Measurements from ENCODE around the gene GPC6.

GPC6 gene

DNA sequence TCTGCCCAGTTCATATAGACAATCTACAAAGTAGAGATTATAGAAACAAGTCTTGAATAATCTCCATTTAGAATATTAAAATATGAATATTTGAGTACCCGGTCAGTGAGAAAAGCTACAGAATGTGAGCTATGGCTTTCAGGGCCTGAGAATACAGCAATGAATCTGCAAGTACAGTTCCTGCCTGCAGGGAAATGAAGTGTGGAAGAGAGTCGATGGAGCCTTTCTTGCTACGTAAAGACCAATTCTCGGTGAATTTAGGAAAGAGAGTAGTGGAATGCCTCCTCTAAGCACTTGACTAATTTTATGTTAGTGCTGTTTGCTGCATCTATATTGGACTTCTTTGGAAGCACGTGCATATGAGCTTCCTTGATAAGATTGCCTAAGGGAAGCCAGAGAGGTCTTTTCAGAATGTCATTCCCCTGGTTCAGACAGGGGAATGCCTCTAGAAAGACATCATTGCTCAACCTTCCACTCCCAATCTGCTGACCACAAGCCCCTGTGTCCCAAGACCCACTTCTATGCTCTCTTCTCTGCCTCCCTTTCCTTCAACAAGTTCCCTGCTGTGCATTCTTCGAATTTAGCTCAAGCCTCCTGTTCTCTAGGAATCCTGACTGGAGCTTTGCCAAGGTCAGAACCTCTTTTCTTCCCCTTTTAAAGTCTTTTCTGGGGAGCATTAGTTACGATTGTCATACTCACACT lies 41.9 kb downstream of the GPC6 start:
- DNase-seq (ENCODE audit: low read depth in 4 of 4, low spot score in 1 of 4), result no peak

GRCh38 chr13:93270769-93271742 lies 44.4 kb downstream of the GPC6 start:
- no peak for DNase-seq (ENCODE audit: low read depth in 4 of 4, low spot score in 1 of 4)

- DNase-seq (ENCODE audit: low read depth in 4 of 4, low spot score in 1 of 4), result no peak
Measured at GRCh38 chr13:93279982-93280381, 53.4 kb downstream of the GPC6 start.

DNA sequence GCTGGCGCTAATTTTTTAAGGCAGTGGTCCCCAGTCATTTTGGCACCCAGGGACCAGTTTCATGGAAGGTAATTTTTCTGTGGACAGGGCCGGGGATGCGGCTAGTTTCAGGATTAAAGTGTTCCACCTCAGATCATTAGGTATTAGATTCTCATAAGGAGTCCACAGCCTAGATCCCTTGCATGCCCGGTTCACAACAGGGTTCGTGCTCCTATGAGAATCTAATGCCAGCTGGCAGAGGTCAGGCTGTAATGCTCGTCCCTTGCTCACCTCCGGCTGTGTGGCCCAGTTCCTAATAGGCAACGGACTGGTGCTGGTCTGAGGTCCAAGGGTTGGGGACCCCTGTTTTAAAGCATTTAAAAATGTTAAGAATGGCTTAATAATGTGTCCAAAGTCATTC lies 54.1 kb downstream of the GPC6 start:
- DNase-seq (ENCODE audit: low read depth in 4 of 4, low spot score in 1 of 4), result no peak

DNA sequence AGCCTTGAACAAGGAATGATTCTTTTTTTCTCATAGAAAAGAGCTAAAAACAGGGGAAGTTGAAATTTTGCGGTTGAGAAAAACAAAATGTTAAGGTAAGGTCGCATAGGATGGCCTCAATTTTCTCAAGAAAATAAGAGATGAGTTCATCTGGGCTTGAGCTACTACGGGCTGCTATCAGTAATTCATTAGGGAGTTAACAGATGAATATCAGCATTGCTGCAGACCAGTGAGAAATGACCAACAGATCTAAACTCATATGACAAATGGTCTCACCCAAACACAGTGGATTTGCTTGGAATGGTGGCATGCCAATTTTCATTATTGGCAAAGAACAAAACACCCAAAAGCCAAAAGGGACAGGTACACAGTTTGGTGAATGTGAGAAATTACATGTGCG lies 56.6 kb downstream of the GPC6 start:
- DNase-seq (ENCODE audit: low read depth in 4 of 4, low spot score in 1 of 4), result no peak

DNA sequence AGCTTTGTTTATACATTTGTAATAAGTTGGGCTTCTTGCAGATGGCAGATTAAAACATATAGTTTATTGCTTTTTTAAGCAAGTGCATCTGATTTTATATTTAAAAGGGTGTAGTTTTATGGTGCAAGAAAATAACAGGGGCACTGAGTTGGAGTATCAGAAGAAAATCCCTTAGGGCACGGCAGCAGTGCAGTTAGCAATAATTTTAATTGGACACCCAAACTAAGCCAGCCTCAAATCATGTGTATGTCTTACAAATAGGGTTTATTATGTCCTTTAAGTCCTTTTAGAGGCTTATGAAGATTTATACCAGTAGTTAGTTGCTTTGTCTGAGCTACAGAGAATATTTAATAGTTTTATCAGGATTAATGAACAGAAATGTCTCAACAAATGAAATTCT lies 57.5 kb downstream of the GPC6 start:
- no peak for DNase-seq (ENCODE audit: low read depth in 4 of 4, low spot score in 1 of 4)

DNA sequence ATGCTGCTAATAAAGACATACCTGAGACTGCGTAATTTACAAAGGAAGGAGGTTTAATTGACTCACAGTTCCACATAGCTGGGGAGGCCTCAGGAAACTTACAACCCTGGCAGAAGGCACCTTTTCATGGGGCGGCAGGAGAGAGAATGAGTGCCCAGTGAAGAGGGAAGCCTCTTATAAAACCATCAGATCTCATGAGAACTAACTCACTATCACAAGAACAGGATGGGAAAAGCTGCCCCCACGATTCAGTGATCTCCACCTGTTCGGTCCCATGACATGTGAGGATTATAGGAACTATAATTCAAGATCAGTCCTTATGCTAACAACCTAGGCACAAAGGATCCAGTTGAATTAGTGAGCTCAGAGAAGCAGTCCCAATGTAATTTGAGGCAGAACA lies 59.4 kb downstream of the GPC6 start:
- no peak for DNase-seq (ENCODE audit: low read depth in 4 of 4, low spot score in 1 of 4)

- no peak for DNase-seq (ENCODE audit: low read depth in 4 of 4, low spot score in 1 of 4)
Measured at GRCh38 chr13:93289053-93289452, 62.4 kb downstream of the GPC6 start.

DNA sequence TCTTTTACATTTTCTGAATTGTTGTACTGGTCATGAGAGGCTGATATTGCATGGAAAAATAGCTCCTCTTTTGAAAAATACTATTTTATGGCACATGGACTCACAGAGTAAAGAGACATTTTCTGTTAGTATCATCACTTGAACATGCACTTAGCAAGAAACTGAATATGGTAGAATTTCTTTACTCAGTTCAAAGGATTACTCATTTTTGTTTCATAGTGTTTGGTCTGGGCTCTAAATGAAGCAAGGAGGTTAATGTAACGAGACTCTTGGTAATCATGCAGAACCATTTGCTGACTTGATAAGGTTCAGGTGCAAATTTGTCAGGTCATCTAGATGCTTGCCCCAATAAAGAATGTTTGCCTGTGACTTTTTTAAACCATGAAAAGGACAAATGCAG lies 63.2 kb downstream of the GPC6 start:
- no peak for DNase-seq (ENCODE audit: low read depth in 4 of 4, low spot score in 1 of 4)

DNA sequence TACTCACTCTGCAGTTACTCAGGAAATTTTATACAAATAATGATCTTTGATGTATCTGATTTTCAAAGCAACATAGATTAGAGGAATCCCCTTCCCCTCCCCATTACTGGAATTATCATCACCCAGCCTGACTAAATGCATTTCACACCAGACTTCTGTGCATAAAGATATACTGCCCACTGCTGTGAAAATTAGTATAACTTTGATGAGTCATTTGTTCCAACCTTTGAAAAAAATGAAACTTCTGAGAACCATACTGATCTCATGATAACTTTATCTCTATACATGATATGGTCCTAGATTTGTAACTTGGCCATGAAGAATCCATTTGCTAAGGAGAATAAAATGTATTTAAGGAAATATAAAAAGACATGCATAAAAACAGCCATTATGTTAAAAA lies 63.9 kb downstream of the GPC6 start:
- no peak for DNase-seq (ENCODE audit: low read depth in 4 of 4, low spot score in 1 of 4)

GRCh38 chr13:93292366-93292765 lies 65.8 kb downstream of the GPC6 start:
- no peak for DNase-seq (ENCODE audit: low read depth in 4 of 4, low spot score in 1 of 4)

DNA sequence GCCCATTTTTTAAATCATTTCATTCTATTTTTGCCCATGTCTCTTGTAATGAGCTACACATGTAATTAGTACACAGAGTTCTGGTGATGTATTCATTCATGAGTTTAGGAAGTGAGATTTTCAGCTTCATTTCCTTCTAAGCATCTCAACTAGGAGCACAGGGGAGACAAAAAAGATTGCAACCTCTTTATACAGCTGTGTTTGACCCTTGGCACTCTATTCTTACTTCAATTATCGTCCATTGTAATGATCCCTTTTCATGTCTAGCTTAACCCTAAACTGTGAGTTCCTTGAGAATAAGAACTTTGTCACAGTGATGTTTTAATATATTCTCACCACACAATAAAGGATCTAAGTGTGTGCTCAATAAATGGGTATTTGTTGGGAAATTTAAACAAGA lies 67.1 kb downstream of the GPC6 start:
- DNase-seq (ENCODE audit: low read depth in 4 of 4, low spot score in 1 of 4), result no peak

DNA sequence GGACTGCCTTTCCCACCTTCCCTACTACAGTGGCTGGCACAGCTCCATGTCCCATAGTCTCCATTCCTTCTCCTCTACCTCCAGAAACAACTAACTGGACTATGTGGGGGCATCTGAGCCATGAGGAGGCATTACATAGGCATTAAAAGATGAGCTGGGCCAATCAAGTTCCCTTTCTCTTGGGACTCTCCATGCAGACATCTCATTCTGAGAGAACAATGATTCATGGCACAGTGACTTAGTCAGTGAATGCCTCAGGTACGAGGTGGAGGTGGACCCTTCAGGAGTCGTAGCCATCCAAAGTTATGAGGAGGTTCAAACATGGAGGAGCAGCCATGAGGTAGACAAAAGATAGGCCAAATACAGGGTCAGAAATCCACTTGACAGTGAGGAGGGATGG lies 70.0 kb downstream of the GPC6 start:
- DNase-seq (ENCODE audit: low read depth in 4 of 4, low spot score in 1 of 4), result no peak

DNA sequence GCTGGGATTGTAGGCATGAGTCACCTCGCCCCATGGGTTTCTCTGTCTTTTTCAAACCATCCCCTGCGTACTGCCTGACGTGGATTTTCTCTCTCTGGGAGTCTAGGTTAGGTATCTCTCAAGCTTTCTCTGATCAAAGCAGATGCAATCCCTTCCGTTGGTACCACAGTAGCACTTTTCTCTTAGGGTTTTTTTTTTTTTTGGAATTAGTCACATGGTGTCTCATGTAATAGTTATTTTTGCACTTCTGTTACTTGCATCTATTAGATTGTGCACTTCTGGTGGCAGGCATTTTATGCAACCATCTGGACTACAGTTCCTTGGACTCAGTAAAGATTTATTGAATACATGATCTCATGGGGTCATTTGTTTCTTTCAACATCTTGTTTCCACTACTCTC lies 72.1 kb downstream of the GPC6 start:
- DNase-seq (ENCODE audit: low read depth in 4 of 4, low spot score in 1 of 4), result no peak

DNA sequence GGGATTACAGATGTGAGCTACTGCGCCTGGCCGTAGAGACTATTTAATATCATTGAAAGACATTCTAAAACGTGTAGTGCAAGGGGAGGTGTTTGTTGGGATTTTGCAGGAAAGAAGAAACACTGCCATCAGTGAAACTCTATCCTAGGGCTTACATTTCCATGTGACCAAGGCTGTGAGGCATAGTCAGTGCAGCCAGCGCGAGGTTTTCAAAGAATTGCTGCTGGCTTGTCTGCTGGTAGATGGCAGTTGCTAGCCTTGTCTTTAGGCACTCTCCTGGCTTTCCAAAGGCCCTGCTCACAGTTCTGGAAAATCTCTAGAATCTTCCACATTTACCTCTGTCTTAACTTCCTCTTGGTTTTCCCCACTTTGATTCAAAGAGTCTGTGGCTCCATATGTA lies 77.5 kb downstream of the GPC6 start:
- DNase-seq (ENCODE audit: low read depth in 4 of 4, low spot score in 1 of 4), result no peak

- no peak for DNase-seq (ENCODE audit: low read depth in 4 of 4, low spot score in 1 of 4)
Measured at GRCh38 chr13:93304868-93305613, 78.4 kb downstream of the GPC6 start.

GRCh38 chr13:93305886-93306285 lies 79.3 kb downstream of the GPC6 start:
- DNase-seq (ENCODE audit: low read depth in 4 of 4, low spot score in 1 of 4), result no peak

GRCh38 chr13:93307136-93307535 lies 80.5 kb downstream of the GPC6 start:
- DNase-seq (ENCODE audit: low read depth in 4 of 4, low spot score in 1 of 4), result no peak

GRCh38 chr13:93307651-93308050 lies 81.0 kb downstream of the GPC6 start:
- no peak for DNase-seq (ENCODE audit: low read depth in 4 of 4, low spot score in 1 of 4)

DNA sequence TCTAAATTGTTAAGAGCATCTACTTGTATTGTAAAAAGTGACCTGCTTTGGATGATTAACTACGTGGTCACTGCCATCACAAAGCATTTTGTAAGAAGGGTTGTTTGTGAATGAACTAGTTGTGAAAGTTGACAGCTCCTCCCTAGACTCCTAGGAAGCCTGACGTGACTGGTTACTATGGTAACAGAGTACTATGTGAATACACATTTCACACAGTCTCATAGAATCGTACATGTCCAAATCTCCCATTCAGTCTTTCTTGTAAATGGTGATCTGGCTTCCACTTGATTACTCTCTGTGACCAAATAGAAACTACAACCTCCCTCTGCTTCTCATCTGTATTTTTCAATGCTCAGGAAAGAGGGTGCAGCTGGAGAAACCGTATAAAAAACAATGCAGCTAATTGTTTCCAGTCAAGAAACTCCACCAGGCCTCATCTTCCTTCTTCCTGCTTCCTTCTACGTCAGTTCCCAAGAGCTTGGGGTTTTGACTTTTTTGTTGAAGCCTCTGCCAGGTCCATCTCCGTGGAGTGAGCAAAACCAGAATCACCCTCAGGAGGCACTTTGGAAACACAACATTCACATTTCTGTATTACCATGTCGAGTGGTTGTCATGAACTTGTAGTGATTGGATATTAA lies 83.4 kb downstream of the GPC6 start:
- DNase-seq (ENCODE audit: low read depth in 4 of 4, low spot score in 1 of 4), result no peak

DNA sequence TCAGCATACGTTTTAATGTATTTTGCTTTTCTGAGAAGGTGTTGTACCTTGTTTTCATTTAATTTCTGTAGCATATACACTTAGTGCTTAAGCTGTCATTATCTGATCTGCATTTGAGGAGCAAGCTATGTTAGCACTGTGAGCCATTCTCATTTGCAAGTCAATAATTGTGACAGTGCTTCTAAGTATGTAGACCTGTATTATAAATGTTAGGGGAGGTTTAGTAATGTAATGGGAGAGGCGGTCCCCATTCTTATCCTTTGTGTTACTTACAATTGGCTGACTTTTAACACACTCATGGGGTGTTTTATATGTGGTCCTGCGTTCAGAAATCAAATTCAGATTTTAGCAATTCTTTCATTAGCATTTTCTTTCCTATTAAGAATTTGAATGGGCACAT lies 90.2 kb downstream of the GPC6 start:
- DNase-seq (ENCODE audit: low read depth in 4 of 4, low spot score in 1 of 4), result no peak
